Endodermal cell (in vitro differentiated cells): ENCODE data around the gene PSTPIP1. TPM values are rescaled to one million over a fixed set of nuclear protein-coding genes. Genes with fewer than 3 reads are reported as not detected.

Experiments
- DNase-seq: peaks from one replicate; pipeline ENCODE4 v3.0.0-alpha.2; 2017
- H3K27ac ChIP-seq: 2 replicates; pipeline ENCODE4 v1.5.1; 2013; ENCODE audit warnings: mild to moderate bottlenecking, low read depth, low read length, moderate library complexity
- H3K27me3 ChIP-seq: 2 replicates; pipeline ENCODE4 v1.6.1; 2013; ENCODE audit warnings: mild to moderate bottlenecking, low read length, moderate library complexity; ENCODE audit not compliant: insufficient read depth, control insufficient read depth, poor library complexity, severe bottlenecking
- H3K36me3 ChIP-seq: 2 replicates; pipeline ENCODE4 v1.7.0; 2013; ENCODE audit warnings: mild to moderate bottlenecking, low read length, moderate library complexity; ENCODE audit not compliant: control insufficient read depth, insufficient read depth
- H3K4me1 ChIP-seq: one replicate; pipeline ENCODE4 v1.7.0; 2013; ENCODE audit warnings: low read length; ENCODE audit not compliant: control insufficient read depth, insufficient read depth
- H3K4me3 ChIP-seq: 2 replicates; pipeline ENCODE4 v1.5.1; 2013; ENCODE audit warnings: mild to moderate bottlenecking, low read length, moderate library complexity
- H3K9ac ChIP-seq: 2 replicates; pipeline ENCODE4 v1.6.1; 2013; ENCODE audit warnings: mild to moderate bottlenecking, low read length, moderate library complexity; ENCODE audit not compliant: poor library complexity, severe bottlenecking; ENCODE audit errors: extremely low read depth
- H3K9me3 ChIP-seq: 2 replicates; pipeline ENCODE4 v1.6.1; 2013; ENCODE audit warnings: mild to moderate bottlenecking, low read length, moderate library complexity; ENCODE audit not compliant: control insufficient read depth
- H3K27ac Mint-ChIP-seq: 2 replicates; pipeline ENCODE4 v1.8.0; 2020; ENCODE audit warnings: mixed read lengths
- H3K27me3 Mint-ChIP-seq: 2 replicates; pipeline ENCODE4 v1.8.0; 2021; ENCODE audit warnings: mild to moderate bottlenecking, mixed read lengths; ENCODE audit not compliant: insufficient read depth
- H3K36me3 Mint-ChIP-seq: 2 replicates; pipeline ENCODE4 v1.8.0; 2020; ENCODE audit warnings: low read depth, mixed read lengths
- H3K4me1 Mint-ChIP-seq: 2 replicates; pipeline ENCODE4 v1.8.0; 2020; ENCODE audit warnings: mixed read lengths
- H3K4me3 Mint-ChIP-seq: 2 replicates; pipeline ENCODE4 v1.8.0; 2020; ENCODE audit warnings: mild to moderate bottlenecking, moderate library complexity, mixed read lengths
- H3K9me3 Mint-ChIP-seq: 2 replicates; pipeline ENCODE4 v1.8.0; 2020; ENCODE audit warnings: mild to moderate bottlenecking, mixed read lengths
- CTCF ChIP-seq: fragments of 200-600 bp; sonication (generic); conservative IDR thresholded peaks from 2 replicates; pipeline ENCODE4 v1.5.0; 2021; ENCODE audit warnings: antibody characterized with exemption, mild to moderate bottlenecking
- whole genome bisulfite sequencing, 2 experiments: methylation state at CpG; one replicate each; pipeline versions ENCODE4 v1.1.5 to v1.1.7; 2013; ENCODE audit warnings: missing lambda C conversion rate in 2 of 2, mixed read lengths in 1 of 2; ENCODE audit not compliant: insufficient coverage in 1 of 2, insufficient read length in 1 of 2; 5-methylcytosine and 5-hydroxymethylcytosine counted together
- total RNA-seq, 2 donors: library from RNA; stranded (reverse); fragmentation: NEBNext Ultra II Directional in 1 of 2; extraction: Animal tissue kit (Norgen Biotek cat#: 25700) in 1 of 2; gene quantifications; 2 replicates in 1 of 2; 3 replicates in 1 of 2; pipeline ENCODE4 v1.2.1, GENCODE V29; 2021

Gene PSTPIP1
- total RNA-seq, 2 donors from 2014 or later = 0.29 to 1.5 TPM

GRCh38 chr15:77012868-77013267 is 17.9 kb downstream of the PSTPIP1 start:
- Mint-ChIP-seq H3K27ac (no peak overlapping the region), H3K9me3 (no peaks in the 10 kb centered on the region), H3K4me3 (no peak overlapping the region), H3K4me1 (no peaks in the 10 kb centered on the region), H3K27me3 (no peaks in the 10 kb centered on the region), H3K36me3 (no peaks in the 10 kb centered on the region)
- DNase-seq = no peak
- Histone ChIP-seq H3K36me3 (no peaks in the 10 kb centered on the region), H3K27ac (no peak overlapping the region), H3K9ac (no peak overlapping the region), H3K9me3 (no peaks in the 10 kb centered on the region), H3K27me3 (no peaks in the 10 kb centered on the region), H3K4me3 (no peak overlapping the region), H3K4me1 (no peaks in the 10 kb centered on the region)
- TF ChIP-seq CTCF = no peak
- WGBS, 2 experiments = 66 to 67% methylated on average over 3 to 4 of the region's 4 CpGs

DNA sequence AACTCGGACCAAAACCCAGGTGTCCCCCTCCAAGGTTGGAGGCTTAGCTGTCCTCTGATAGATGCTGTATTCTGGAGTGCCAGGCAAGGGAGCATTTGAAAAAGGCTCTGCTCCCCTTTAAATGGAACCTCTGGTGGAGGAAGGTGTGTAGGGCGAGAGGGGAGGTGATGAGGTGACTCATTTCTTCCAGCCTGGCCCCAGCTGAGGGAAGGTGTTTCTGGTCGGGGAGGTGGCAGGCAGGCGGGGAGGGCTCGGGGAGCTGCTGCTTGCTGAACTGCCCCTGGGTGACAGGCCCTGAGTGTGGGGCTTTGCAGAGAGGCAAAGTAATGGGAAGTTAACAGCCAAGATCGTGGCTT is 18.8 kb downstream of the PSTPIP1 start:
- WGBS, 2 experiments = 87 to 88% methylated on average over 5 to 6 of the region's 6 CpGs
- no peaks in the 10 kb centered on the region for H3K36me3 Mint-ChIP-seq

DNA sequence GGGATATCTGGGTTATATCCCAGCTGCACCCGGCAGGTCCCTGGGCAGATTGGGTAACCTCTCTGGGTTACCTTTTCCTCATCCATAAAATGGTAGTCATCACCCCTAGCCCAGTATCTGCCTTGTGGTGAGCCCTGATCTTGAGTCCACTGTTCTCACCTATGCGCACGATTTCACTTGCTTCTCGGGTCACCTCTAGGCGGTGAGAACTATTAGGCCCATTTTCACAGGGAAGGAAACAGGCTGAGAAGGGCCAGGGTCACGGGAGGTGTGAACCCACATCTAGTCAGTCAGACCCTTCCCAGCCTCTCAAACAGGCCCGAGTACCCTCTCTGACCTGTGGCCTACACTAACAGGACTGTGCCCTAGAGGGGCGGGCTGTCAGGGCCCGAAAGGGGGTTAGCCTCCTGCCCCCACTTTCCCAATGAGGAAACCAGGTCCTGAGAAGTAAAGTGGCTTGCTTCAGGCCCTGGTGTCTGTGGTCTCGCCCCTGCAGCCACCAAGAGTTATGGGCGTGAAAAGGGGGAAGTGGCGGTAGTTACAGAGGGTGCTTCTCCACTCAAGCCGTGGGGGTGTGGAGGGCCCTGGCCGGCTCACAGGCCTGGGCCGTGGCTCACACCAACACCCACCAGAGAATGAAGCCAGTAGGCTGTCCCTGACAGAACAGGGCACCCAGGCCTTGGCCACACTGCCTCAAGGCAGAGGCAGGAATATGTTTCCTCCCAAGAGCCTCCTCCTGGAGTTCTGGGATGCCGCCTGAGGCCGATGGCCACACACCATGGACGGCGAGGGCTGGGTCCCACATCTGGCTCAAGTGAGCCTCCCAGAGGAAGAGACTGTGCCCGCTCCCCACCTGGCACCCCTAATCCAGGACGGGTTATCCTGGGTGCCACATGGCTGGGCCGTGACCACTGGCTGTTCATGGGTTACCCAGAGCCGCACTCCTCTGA is 19.5 kb downstream of the PSTPIP1 start:
- no peaks in the 10 kb centered on the region for H3K4me1 Mint-ChIP-seq
- no peak for DNase-seq
- Histone ChIP-seq H3K4me3 (no peak overlapping the region), H3K27me3 (no peaks in the 10 kb centered on the region), H3K9me3 (no peaks in the 10 kb centered on the region), H3K27ac (no peak overlapping the region), H3K36me3 (no peaks in the 10 kb centered on the region), H3K9ac (no peak overlapping the region), H3K4me1 (no peaks in the 10 kb centered on the region)
- no peaks in the 10 kb centered on the region for H3K27me3 Mint-ChIP-seq
- no peak overlapping the region for H3K4me3 Mint-ChIP-seq
- no peak overlapping the region for H3K27ac Mint-ChIP-seq
- H3K36me3 Mint-ChIP-seq = no peaks in the 10 kb centered on the region
- H3K9me3 Mint-ChIP-seq = no peaks in the 10 kb centered on the region
- WGBS, 2 experiments = 89% methylated on average over 18 to 23 of the region's 23 CpGs
- no peak for TF ChIP-seq CTCF

More for the DNA sequence above, 18.8 kb downstream of the PSTPIP1 start:
- Histone ChIP-seq H3K4me1 (no peaks in the 10 kb centered on the region), H3K27ac (no peak overlapping the region), H3K36me3 (no peaks in the 10 kb centered on the region), H3K9ac (no peak overlapping the region), H3K27me3 (no peaks in the 10 kb centered on the region), H3K9me3 (no peaks in the 10 kb centered on the region), H3K4me3 (no peak overlapping the region)
- Mint-ChIP-seq H3K4me3 (no peak overlapping the region), H3K9me3 (no peaks in the 10 kb centered on the region), H3K27me3 (no peaks in the 10 kb centered on the region), H3K4me1 (no peaks in the 10 kb centered on the region), H3K27ac (no peak overlapping the region)
- DNase-seq = no peak
- no peak for TF ChIP-seq CTCF
